Activated CD4-positive, alpha-beta memory T cell treated with anti-CD3 and anti-CD28 coated beads, Interleukin-2, amount 10 ng/mL, durations not matched to agents 7 days and 5 days (primary cell): Measurements from ENCODE around the gene MYBPC1. TPM values are rescaled to one million over a fixed set of nuclear protein-coding genes. Genes with fewer than 3 reads are reported as not detected.
"Not testable (repeated sequence)": the region's sequence is repeated elsewhere in the genome, so short reads cannot be mapped to it uniquely, and the experiment has no call there.

ENCODE experiments used
- CTCF ChIA-PET: fragments of 350-600 bp; sonication (Branson Sonifier 250); formaldehyde crosslinking; loops from one replicate; lab custom pipeline; 2021; ENCODE audit warnings: antibody characterized with exemption, inconsistent platforms; lab: Charles Lee
- POLR2A ChIA-PET: fragments of 350-600 bp; sonication (Branson Sonifier 250); formaldehyde crosslinking; loops from one replicate; lab custom pipeline; 2021; ENCODE audit warnings: antibody characterized with exemption; lab: Charles Lee
- DNase-seq: peaks from one replicate; pipeline ENCODE4 v3.0.0-alpha.2; 2020
- H3K27ac Mint-ChIP-seq: one replicate; pipeline ENCODE4 v1.8.0; 2021; ENCODE audit warnings: mild to moderate bottlenecking, mixed read lengths
- H3K27me3 Mint-ChIP-seq: one replicate; pipeline ENCODE4 v1.8.0; 2021; ENCODE audit warnings: mixed read lengths
- H3K36me3 Mint-ChIP-seq: one replicate; pipeline ENCODE4 v1.8.0; 2021; ENCODE audit warnings: low read depth, mixed read lengths
- H3K4me1 Mint-ChIP-seq: one replicate; pipeline ENCODE4 v1.8.0; 2021; ENCODE audit warnings: mixed read lengths
- H3K4me3 Mint-ChIP-seq: one replicate; pipeline ENCODE4 v1.8.0; 2021; ENCODE audit warnings: mild to moderate bottlenecking, mixed read lengths
- H3K9me3 Mint-ChIP-seq: one replicate; pipeline ENCODE4 v1.8.0; 2021; ENCODE audit warnings: mixed read lengths
- total RNA-seq, 2 experiments: library from RNA; stranded (reverse); gene quantifications; one replicate each; pipeline ENCODE4 v1.2.3, GENCODE V29; 2021

The MYBPC1 gene
- total RNA-seq, 2 experiments from 2014 or later: not detected

DNA sequence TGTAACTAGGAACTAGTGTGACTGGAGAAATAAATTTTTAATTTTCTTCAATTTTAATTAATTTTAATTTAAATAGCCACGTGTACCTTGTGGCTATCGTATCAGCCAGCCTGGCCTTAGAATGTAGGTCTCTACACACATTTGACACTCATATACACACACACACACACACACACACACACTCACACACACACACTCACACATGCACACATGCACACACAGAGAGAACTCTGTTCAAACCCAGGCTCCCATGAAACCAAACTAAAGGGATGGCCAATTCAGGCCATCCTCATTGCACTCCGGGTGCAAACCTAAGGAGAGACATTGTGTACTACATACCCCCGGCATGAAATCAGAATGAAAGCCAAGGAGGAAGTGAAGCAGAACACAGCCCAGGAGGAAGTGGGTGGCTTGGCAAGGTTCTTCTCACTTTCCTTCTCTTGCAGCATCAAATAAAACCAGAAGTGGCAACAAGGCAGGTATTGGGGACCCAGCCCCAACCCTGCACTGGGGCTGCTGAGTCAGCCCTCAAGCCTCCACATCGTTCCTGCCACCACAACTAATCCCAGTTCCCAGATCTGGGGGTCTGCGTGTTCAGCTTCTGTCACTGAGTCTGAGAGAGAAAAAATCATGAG, 76.5 kb downstream of the MYBPC1 start:
- CTCF ChIA-PET: no interaction called here
- POLR2A ChIA-PET: interaction anchor here (0.6 kb wide), 1 partner anchor 27 kb away, joined by 3 read pairs; no protein-coding TSS in a partner anchor
- Mint-ChIP-seq H3K4me3 (peak overlapping the region; percentile 29), H3K27ac (peak overlapping the region; percentile 18), H3K9me3 (no peaks in the 10 kb centered on the region), H3K36me3 (no peaks in the 10 kb centered on the region), H3K27me3 (peaks cover 10% of the 10 kb centered on the region), H3K4me1 (peaks cover 21% of the 10 kb centered on the region)
- DNase-seq: peak; percentile 59

DNA sequence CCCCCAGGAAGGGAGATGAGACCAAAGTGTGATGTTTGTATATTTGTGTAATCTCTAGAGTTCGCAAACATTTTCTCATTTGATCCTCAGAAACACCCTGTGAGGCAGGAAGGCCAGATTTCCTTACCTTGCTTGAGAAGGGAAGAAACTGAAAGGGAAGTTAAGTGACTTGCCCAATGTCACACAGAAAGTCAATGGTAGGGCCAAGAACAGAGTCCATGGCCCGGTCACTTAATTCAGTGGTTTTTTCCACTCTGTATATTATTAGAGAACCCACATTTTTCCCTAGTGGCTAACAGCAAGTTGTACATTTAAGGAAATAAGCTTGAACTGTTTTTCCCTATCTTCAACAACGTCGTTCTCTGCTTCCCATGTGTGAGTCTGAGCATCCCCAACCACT, 77.1 kb downstream of the MYBPC1 start:
- Mint-ChIP-seq H3K4me1 (peaks cover 21% of the 10 kb centered on the region), H3K27me3 (peaks cover 7% of the 10 kb centered on the region), H3K27ac (peak overlapping the region; percentile 18), H3K9me3 (no peaks in the 10 kb centered on the region), H3K4me3 (no peak overlapping the region), H3K36me3 (no peaks in the 10 kb centered on the region)
- POLR2A ChIA-PET: interaction anchor here (0.6 kb wide), 1 partner anchor 27 kb away, joined by 3 read pairs; no protein-coding TSS in a partner anchor
- CTCF ChIA-PET: no interaction called here
- no peak for DNase-seq

DNA sequence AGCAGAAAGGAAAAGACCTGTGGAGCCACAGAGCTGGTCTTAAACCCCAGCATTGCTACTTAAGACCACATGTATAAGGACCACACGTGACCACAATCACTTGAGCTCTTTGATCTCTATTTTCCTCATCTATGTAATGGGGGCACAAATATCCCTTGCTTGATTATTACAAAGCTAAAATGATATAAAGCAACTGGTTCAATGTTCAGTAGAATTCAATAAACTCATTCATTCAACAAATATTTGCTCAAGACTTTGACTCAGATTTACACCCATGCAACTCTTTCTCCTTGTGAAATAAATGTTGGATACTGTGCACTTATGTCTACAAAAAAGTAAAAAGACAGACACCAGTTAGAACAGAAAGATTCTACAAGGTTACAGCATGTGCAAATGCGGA, 80.8 kb downstream of the MYBPC1 start:
- peaks cover 20% of the 10 kb centered on the region for H3K27me3 Mint-ChIP-seq
- no peak overlapping the region for H3K27ac Mint-ChIP-seq
- ChIA-PET POLR2A (no interaction called here), CTCF (interaction anchor here (0.9 to 1.3 kb wide), 2 partner anchors 13 to 165 kb away, joined by 4 read pairs; no protein-coding TSS in a partner anchor)
- H3K4me1 Mint-ChIP-seq: peaks cover 16% of the 10 kb centered on the region
- DNase-seq: no peak
- H3K36me3 Mint-ChIP-seq: no peaks in the 10 kb centered on the region
- no peaks in the 10 kb centered on the region for H3K9me3 Mint-ChIP-seq
- no peak overlapping the region for H3K4me3 Mint-ChIP-seq

DNA sequence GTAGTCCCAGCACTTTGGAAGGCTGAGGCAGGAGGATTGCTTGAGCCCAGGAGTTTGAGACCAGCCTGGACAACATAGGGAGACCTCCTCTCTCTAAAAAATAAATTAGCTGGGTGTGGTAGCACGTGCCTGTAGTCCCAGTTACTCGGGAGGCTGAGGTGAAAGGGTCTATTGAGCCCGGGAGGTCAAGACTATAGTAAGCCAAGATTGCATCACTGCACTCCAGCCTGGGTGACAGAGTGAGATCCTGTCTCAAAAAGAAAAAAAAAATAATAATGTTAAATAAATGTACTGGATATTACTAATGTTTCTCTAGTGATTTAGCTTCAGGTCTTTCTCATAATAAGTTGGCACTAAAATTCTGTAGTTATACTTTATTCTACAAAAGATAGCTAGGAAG, 81.7 kb downstream of the MYBPC1 start:
- H3K4me3 Mint-ChIP-seq, H3K9me3 Mint-ChIP-seq, POLR2A ChIA-PET, DNase-seq, H3K36me3 Mint-ChIP-seq, H3K27ac Mint-ChIP-seq, H3K4me1 Mint-ChIP-seq: not testable (repeated sequence)
- CTCF ChIA-PET: interaction anchor here (1.3 kb wide), 1 partner anchor 12 kb away, joined by 4 read pairs; no protein-coding TSS in a partner anchor
- H3K27me3 Mint-ChIP-seq: peaks cover 20% of the 10 kb centered on the region

DNA sequence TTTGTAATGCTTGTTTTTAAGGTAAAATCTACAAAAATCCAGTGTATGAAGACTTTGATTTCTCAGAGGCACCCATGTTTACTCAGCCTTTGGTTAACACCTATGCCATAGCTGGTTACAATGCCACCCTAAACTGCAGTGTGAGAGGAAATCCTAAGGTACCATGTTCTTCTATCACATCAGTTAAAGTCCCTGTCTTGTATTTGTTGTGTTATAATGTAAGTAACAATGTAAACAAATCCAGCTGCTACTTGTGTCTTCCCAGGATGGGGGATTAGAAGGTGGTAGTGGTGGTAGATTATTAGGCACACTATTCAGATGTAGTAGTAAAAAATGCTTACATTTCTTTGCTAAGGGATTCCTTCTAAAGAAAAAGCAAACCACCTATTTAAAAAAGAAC, 83.3 kb downstream of the MYBPC1 start:
- ChIA-PET CTCF (no interaction called here), POLR2A (no interaction called here)
- DNase-seq: no peak
- H3K4me3 Mint-ChIP-seq: no peak overlapping the region
- peaks cover 3% of the 10 kb centered on the region for H3K4me1 Mint-ChIP-seq
- H3K9me3 Mint-ChIP-seq: no peaks in the 10 kb centered on the region
- no peaks in the 10 kb centered on the region for H3K36me3 Mint-ChIP-seq
- no peak overlapping the region for H3K27ac Mint-ChIP-seq
- H3K27me3 Mint-ChIP-seq: peaks cover 20% of the 10 kb centered on the region

DNA sequence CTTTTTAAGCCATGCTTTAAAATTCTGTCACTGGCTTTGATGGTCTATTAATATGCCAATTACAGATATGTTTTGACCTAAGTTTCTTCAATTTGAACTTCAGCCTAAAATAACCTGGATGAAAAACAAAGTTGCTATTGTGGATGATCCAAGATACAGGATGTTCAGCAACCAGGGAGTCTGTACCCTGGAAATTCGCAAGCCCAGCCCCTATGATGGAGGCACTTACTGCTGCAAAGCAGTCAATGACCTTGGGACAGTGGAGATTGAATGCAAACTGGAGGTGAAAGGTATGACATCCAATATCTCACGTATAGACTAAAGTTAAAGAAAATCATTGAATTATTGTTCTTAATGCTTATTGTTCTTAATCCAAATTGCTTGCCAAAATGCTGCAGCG, 85.5 kb downstream of the MYBPC1 start:
- Mint-ChIP-seq H3K9me3 (no peaks in the 10 kb centered on the region), H3K36me3 (no peaks in the 10 kb centered on the region), H3K4me3 (no peak overlapping the region), H3K27ac (no peak overlapping the region), H3K4me1 (peaks cover 3% of the 10 kb centered on the region), H3K27me3 (peaks cover 29% of the 10 kb centered on the region)
- DNase-seq: no peak
- POLR2A ChIA-PET: no interaction called here
- CTCF ChIA-PET: no interaction called here

DNA sequence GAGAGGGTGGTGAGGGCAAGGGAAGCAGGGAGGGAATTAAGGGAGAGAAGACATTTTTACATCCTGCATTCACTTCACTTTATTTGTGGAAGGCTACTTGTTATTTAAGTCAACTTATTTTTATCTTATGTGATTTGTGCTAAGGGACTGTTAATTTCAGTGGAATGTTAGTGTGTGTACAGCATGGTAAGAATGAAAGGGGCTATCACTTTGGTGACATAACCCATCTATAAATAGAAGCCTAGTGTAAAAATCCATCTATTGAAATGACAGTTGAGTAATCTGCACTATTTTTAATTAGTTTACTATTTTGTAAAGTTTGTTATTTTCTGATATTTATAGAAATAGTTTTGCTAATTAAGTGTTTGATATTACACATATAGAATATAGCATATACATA, 85.9 kb downstream of the MYBPC1 start:
- H3K36me3 Mint-ChIP-seq: no peaks in the 10 kb centered on the region
- DNase-seq: no peak
- peaks cover 31% of the 10 kb centered on the region for H3K27me3 Mint-ChIP-seq
- CTCF ChIA-PET: no interaction called here
- H3K4me3 Mint-ChIP-seq: no peak overlapping the region
- no peaks in the 10 kb centered on the region for H3K9me3 Mint-ChIP-seq
- H3K27ac Mint-ChIP-seq: no peak overlapping the region
- peaks cover 3% of the 10 kb centered on the region for H3K4me1 Mint-ChIP-seq
- POLR2A ChIA-PET: no interaction called here

DNA sequence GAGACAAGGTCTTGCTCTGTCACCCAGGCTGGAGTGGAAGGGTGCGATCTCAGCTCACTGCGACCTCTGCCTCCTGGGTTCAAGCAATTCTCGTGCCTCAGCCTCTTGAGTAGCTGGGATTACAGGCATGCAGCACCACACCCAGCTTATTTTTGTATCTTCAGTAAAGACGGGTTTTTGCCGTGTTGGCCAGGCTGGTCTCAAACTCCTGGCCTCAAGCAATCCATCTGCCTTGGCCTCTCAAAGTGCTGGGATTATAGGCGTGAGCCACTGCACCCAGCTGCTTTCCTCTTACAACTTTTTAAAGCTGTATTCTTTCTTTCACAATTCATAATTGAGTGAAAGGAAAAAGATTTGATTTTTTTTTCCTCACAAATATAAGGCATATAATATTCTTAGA, 86.9 kb downstream of the MYBPC1 start:
- POLR2A ChIA-PET, CTCF ChIA-PET: not testable (repeated sequence)

DNA sequence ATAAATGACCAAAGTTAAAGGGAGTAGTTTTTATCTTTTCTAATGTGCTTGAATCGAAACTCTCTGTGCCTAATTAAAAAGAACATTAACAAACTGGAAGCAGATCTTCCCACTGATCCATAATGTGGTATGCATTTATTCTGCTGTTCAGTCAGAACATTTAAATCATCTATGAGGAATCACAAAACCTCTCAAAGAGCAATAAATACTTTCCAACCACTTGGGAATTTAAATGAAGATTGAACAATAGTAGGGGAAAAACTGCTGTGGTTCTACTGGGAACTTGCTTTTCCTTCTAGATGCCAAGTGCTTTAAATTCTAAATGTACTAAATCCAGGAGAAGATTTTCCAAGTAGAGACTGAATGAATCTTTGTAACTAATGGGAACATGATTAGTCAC, 90.3 kb downstream of the MYBPC1 start:
- POLR2A ChIA-PET: no interaction called here
- CTCF ChIA-PET: no interaction called here
- H3K4me3 Mint-ChIP-seq: no peak overlapping the region
- no peak for DNase-seq
- H3K27ac Mint-ChIP-seq: no peak overlapping the region
- H3K4me1 Mint-ChIP-seq: no peaks in the 10 kb centered on the region
- H3K36me3 Mint-ChIP-seq: no peaks in the 10 kb centered on the region
- peaks cover 18% of the 10 kb centered on the region for H3K27me3 Mint-ChIP-seq
- no peaks in the 10 kb centered on the region for H3K9me3 Mint-ChIP-seq

More for the DNA sequence above, 86.9 kb downstream of the MYBPC1 start:
- not testable (repeated sequence) for H3K9me3 Mint-ChIP-seq, H3K4me3 Mint-ChIP-seq, H3K4me1 Mint-ChIP-seq, H3K27ac Mint-ChIP-seq, H3K36me3 Mint-ChIP-seq, DNase-seq
- H3K27me3 Mint-ChIP-seq: peaks cover 31% of the 10 kb centered on the region

DNA sequence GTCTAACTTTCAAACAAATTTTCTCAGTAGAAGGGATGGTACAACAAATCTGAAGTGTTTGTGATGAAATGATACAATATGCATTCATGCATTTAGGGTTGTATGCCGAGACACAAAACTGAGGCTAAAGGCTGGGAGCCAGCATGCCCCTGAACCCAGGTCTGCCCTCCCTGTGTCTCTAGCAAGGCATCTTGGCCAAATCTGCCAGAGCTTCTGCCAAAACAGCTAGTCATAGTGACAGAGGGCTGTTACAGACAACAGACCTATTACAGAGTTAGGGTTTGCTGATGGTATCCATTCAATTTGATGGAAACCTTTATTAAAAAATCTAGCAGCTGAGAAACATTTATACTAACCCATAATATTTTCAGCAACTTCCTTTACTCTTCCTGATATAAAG, 91.4 kb downstream of the MYBPC1 start:
- Mint-ChIP-seq H3K4me1 (no peaks in the 10 kb centered on the region), H3K27me3 (peaks cover 13% of the 10 kb centered on the region), H3K9me3 (no peaks in the 10 kb centered on the region), H3K27ac (no peak overlapping the region), H3K4me3 (no peak overlapping the region), H3K36me3 (no peaks in the 10 kb centered on the region)
- POLR2A ChIA-PET: no interaction called here
- CTCF ChIA-PET: no interaction called here
- no peak for DNase-seq

DNA sequence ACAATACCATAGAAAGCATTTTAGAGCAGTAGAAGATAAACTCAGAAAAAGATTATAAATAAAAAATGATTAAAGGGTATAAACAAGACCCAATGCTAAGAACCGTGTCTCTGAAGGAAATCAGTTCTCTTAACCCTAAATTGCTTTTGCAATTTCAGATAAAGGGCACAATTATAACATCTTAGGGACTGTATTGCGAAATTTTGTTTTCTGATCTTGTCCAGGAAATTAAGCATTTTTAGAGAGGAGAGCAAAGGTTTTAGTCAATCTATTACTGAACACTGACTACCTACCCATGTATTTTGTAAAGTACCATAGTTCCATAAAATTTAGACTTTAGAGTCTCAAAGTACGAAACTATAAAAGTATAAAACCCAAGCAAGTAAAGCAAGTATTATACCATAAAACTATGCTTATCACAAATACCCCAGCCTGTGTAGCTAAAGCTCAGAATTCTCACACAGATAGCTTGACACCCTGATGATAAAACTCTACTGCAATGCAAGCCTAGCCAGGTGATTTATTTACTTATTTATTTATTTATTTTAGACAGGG, 95.8 kb downstream of the MYBPC1 start:
- Mint-ChIP-seq H3K27me3 (no peaks in the 10 kb centered on the region), H3K4me1 (peaks cover 3% of the 10 kb centered on the region), H3K36me3 (no peaks in the 10 kb centered on the region), H3K27ac (no peak overlapping the region), H3K9me3 (no peaks in the 10 kb centered on the region), H3K4me3 (no peak overlapping the region)
- no peak for DNase-seq
- CTCF ChIA-PET: no interaction called here
- POLR2A ChIA-PET: no interaction called here

DNA sequence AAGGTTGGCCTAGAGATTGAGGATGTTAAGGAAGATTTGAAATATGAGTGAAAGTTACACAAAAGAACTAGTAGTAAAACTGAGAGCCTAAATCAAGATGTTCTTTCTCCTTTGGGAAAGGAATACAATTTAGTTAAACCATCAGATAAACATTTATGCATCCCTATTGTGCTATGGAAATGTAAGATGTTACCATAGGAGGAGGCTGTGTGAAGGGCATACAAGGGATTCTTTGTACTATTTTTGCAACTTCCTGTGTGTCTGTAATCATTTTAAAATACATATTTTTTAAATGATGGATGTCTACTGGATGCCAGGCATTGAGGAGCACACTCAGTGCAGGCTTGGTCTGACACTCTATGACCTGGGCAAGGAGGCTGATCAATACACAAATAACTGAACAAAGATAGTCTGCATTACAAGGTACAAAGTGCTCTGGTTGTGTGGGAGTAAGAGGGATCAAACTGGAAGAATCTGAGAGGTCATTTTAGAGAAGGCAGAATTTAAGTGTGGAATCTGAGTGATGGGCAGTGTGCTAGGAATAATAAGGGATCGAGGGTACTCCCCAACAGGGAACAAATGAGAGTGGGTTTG, 96.8 kb downstream of the MYBPC1 start:
- Mint-ChIP-seq H3K36me3 (no peaks in the 10 kb centered on the region), H3K4me1 (peaks cover 11% of the 10 kb centered on the region), H3K9me3 (no peaks in the 10 kb centered on the region), H3K27me3 (no peaks in the 10 kb centered on the region), H3K27ac (no peak overlapping the region), H3K4me3 (no peak overlapping the region)
- CTCF ChIA-PET: no interaction called here
- POLR2A ChIA-PET: no interaction called here
- DNase-seq: no peak

DNA sequence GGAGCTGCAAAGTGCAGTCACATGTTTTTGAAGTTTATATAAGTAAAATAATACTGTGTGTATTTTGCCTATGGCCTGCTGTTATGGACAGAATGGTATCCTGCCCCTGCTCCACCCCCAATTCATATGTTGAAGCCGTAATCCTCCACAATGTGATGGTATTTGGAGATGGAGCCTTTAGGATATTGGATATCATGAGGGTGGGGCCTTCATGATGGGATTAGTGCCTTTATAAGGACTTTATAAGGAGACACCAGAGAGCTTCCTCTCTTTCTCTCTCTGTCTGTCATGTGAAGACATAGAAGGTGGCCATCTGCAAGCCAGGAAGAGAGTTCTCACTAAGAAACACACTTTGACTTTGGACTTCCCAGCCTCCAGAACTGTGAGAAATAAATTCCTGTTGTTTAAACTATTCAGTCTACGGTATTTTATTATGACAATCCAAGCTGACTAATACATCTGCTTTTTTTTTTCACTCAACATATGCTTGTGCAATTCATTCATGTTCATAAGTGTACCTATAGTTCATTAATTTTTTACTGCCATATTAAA, 99.6 kb downstream of the MYBPC1 start:
- no peaks in the 10 kb centered on the region for H3K36me3 Mint-ChIP-seq
- no peak overlapping the region for H3K27ac Mint-ChIP-seq
- H3K4me1 Mint-ChIP-seq: peaks cover 25% of the 10 kb centered on the region
- ChIA-PET POLR2A (no interaction called here), CTCF (interaction anchor here (2.3 kb wide), 1 partner anchor 145 kb away, joined by 6 read pairs; no protein-coding TSS in a partner anchor)
- no peak for DNase-seq
- H3K27me3 Mint-ChIP-seq: no peaks in the 10 kb centered on the region
- H3K4me3 Mint-ChIP-seq: no peak overlapping the region
- H3K9me3 Mint-ChIP-seq: no peaks in the 10 kb centered on the region
